Liver (tissue), 9 donors: ENCODE data around the gene REG3A. TPM values are rescaled to one million over a fixed set of nuclear protein-coding genes. Genes with fewer than 3 reads are reported as not detected.

Experiments
- DNase-seq: peaks from one replicate; pipeline ENCODE4 v3.0.0-alpha.2; 2017; ENCODE audit warnings: low spot score
- H3K27ac ChIP-seq, 2 donors: one replicate each; pipeline ENCODE4 v1.7.0; 2013; ENCODE audit warnings: inconsistent platforms in 2 of 2, low read length in 2 of 2, control low read depth in 1 of 2, low read depth in 1 of 2, mild to moderate bottlenecking in 1 of 2
- H3K27me3 ChIP-seq, 4 donors: one replicate each; pipeline versions ENCODE4 v1.6.1 to v1.7.0; 2013; ENCODE audit warnings: low read length in 3 of 4, inconsistent platforms in 1 of 4, mild to moderate bottlenecking in 1 of 4, moderate library complexity in 1 of 4; ENCODE audit not compliant: control insufficient read depth in 4 of 4, insufficient read depth in 4 of 4
- H3K36me3 ChIP-seq, 4 donors: one replicate each; pipeline versions ENCODE4 v1.6.1 to v1.7.0; 2013; ENCODE audit warnings: low read length in 3 of 4, mild to moderate bottlenecking in 3 of 4, low read depth in 1 of 4, moderate library complexity in 1 of 4; ENCODE audit not compliant: control insufficient read depth in 4 of 4, insufficient read depth in 3 of 4
- H3K4me1 ChIP-seq, 4 donors: one replicate each; pipeline versions ENCODE4 v1.6.1 to v1.7.0; 2013; ENCODE audit warnings: low read length in 3 of 4, mild to moderate bottlenecking in 3 of 4, moderate library complexity in 1 of 4; ENCODE audit not compliant: control insufficient read depth in 4 of 4, insufficient read depth in 4 of 4
- H3K4me3 ChIP-seq, 3 donors: one replicate each; pipeline versions ENCODE4 v1.6.1 to v1.7.0; 2013; ENCODE audit warnings: low read length in 3 of 3, control low read depth in 1 of 3, low read depth in 1 of 3, mild to moderate bottlenecking in 1 of 3
- H3K9ac ChIP-seq, 2 donors: one replicate each; pipeline ENCODE4 v1.7.0; 2013; ENCODE audit warnings: low read length in 2 of 2, mild to moderate bottlenecking in 2 of 2, moderate library complexity in 2 of 2, control low read depth in 1 of 2, low read depth in 1 of 2
- H3K9me3 ChIP-seq, 4 donors: one replicate each; pipeline versions ENCODE4 v1.6.1 to v1.7.0; 2013; ENCODE audit warnings: low read length in 3 of 4; ENCODE audit not compliant: control insufficient read depth in 4 of 4
- EGR1 ChIP-seq, 2 donors: IDR thresholded peaks; 2 replicates each; pipeline ENCODE4 v1.6.1; 2016 to 2018; ENCODE audit warnings: antibody characterized with exemption in 2 of 2, low read depth in 2 of 2
- FOXA1 ChIP-seq: IDR thresholded peaks from 2 replicates; pipeline ENCODE4 v1.6.1; 2016; ENCODE audit warnings: antibody characterized with exemption
- FOXA2 ChIP-seq: IDR thresholded peaks from 2 replicates; pipeline ENCODE4 v1.6.1; 2016; ENCODE audit warnings: antibody characterized with exemption
- GABPA ChIP-seq, 2 donors: IDR thresholded peaks in 1 of 2; conservative IDR thresholded peaks in 1 of 2; 2 replicates each; pipeline ENCODE4 v1.6.1; 2016; ENCODE audit warnings: antibody characterized with exemption in 2 of 2, mild to moderate bottlenecking in 1 of 2, moderate library complexity in 1 of 2
- HNF4A ChIP-seq, 2 donors: conservative IDR thresholded peaks; 2 replicates each; pipeline ENCODE4 v1.6.1; 2016; ENCODE audit warnings: antibody characterized with exemption in 2 of 2, mild to moderate bottlenecking in 2 of 2
- HNF4G ChIP-seq: IDR thresholded peaks from 2 replicates; pipeline ENCODE4 v1.6.1; 2016; ENCODE audit warnings: antibody characterized with exemption
- JUND ChIP-seq, 2 donors: IDR thresholded peaks; 2 replicates each; pipeline ENCODE4 v1.6.1; 2016; ENCODE audit warnings: antibody characterized with exemption in 2 of 2
- NR2F2 ChIP-seq: IDR thresholded peaks from 2 replicates; pipeline ENCODE4 v1.6.1; 2016; ENCODE audit warnings: antibody characterized with exemption
- RAD21 ChIP-seq, 2 donors: IDR thresholded peaks; 2 replicates each; pipeline ENCODE4 v1.6.1; 2016; ENCODE audit warnings: antibody characterized with exemption in 2 of 2, mild to moderate bottlenecking in 2 of 2
- RXRA ChIP-seq, 2 donors: IDR thresholded peaks; 2 replicates each; pipeline ENCODE4 v1.6.1; 2017 to 2018; ENCODE audit warnings: antibody characterized with exemption in 2 of 2, mild to moderate bottlenecking in 1 of 2
- SP1 ChIP-seq: IDR thresholded peaks from 2 replicates; pipeline ENCODE4 v1.6.1; 2018; ENCODE audit warnings: antibody characterized with exemption, mild to moderate bottlenecking
- TAF1 ChIP-seq: conservative IDR thresholded peaks from 2 replicates; pipeline ENCODE4 v1.6.1; 2016; ENCODE audit warnings: antibody characterized with exemption, mild to moderate bottlenecking
- YY1 ChIP-seq: IDR thresholded peaks from 2 replicates; pipeline ENCODE4 v1.6.1; 2016; ENCODE audit warnings: antibody characterized with exemption, mild to moderate bottlenecking
- WGBS: extraction: QIAGEN DNeasy Blood & Tissue Kit; methylation state at CpG from one replicate; pipeline ENCODE4 v1.1.7; 2013; 5-methylcytosine and 5-hydroxymethylcytosine counted together
- polyA plus RNA-seq, 2 donors: library from polyadenylated mRNA; stranded (reverse) in 1 of 2; unstranded in 1 of 2; fragments of 200-250 nt in 1 of 2; fragments of >200 nt in 1 of 2; fragmentation: Nextera tagmentation in 1 of 2; extraction: Ambion mirVana in 1 of 2; gene quantifications; one replicate each; pipeline versions ENCODE4 v1.2.1 to v1.2.3, GENCODE V29; 2013 to 2015
- total RNA-seq, 2 donors: library from RNA; depleted of rRNA; stranded (reverse); fragments of >200 nt; gene quantifications; one replicate each; pipeline ENCODE4 v1.2.3, GENCODE V29; 2014
- TF ChIP-seq, protein P1 (sequence below): IDR thresholded peaks from 2 replicates; pipeline ENCODE4 v1.6.1; 2016; ENCODE audit warnings: antibody characterized with exemption
- TF ChIP-seq, protein P2 (sequence below): IDR thresholded peaks from 2 replicates; pipeline ENCODE4 v1.6.1; 2016; ENCODE audit warnings: antibody characterized with exemption
- TF ChIP-seq, protein P3 (sequence below): IDR thresholded peaks from 2 replicates; pipeline ENCODE4 v1.6.1; 2016; ENCODE audit warnings: antibody characterized with exemption, mild to moderate bottlenecking
- TF ChIP-seq, protein P4 (sequence below): IDR thresholded peaks from 2 replicates; pipeline ENCODE4 v1.6.1; 2016; ENCODE audit warnings: antibody characterized with exemption
- donor health status: healthy.
- donor health status: healthy.
- donor health status: healthy.
- donor health status: healthy.
- donor health status: healthy.

Gene REG3A
- total and polyA plus RNA-seq, 4 donors, result 0.15 TPM; not detected in 3

DNA sequence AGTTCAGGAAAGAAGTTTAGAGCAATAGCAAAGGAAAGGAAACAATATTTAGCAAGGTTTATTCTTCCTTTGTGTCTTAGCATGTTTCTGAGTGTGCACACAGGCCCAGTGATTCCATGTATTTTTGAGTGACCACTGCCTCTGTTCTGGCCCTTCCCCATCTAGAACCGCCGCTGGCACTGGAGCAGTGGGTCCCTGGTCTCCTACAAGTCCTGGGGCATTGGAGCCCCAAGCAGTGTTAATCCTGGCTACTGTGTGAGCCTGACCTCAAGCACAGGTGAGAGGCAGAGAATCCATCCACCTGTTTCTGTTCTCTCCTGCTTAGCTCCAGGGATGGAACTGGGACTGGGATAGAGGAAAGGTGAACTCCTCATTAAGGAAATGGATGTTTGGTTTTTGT, 36.9 kb downstream of the REG3A start:
- Histone ChIP-seq H3K27me3 (peaks cover 0 to 8% (median 0%) of the 10 kb centered on the region in 4 donors), H3K4me3 (no peak overlapping the region), H3K27ac (no peak overlapping the region), H3K4me1 (no peaks in the 10 kb centered on the region), H3K9ac (no peak overlapping the region), H3K9me3 (peaks cover 0 to 3% (median 0%) of the 10 kb centered on the region in 4 donors), H3K36me3 (no peaks in the 10 kb centered on the region)
- no peak for DNase-seq
- TF ChIP-seq NR2F2, result no peak
- TF ChIP-seq GABPA (IDR thresholded peaks at IDR 0.05 in 1 of 2, conservative IDR thresholded peaks at IDR 0.05 in 1 of 2), result no peak
- TF ChIP-seq, protein P1, sequence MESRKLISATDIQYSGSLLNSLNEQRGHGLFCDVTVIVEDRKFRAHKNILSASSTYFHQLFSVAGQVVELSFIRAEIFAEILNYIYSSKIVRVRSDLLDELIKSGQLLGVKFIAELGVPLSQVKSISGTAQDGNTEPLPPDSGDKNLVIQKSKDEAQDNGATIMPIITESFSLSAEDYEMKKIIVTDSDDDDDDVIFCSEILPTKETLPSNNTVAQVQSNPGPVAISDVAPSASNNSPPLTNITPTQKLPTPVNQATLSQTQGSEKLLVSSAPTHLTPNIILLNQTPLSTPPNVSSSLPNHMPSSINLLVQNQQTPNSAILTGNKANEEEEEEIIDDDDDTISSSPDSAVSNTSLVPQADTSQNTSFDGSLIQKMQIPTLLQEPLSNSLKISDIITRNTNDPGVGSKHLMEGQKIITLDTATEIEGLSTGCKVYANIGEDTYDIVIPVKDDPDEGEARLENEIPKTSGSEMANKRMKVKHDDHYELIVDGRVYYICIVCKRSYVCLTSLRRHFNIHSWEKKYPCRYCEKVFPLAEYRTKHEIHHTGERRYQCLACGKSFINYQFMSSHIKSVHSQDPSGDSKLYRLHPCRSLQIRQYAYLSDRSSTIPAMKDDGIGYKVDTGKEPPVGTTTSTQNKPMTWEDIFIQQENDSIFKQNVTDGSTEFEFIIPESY, result no peak
- TF ChIP-seq HNF4A (conservative IDR thresholded peaks at IDR 0.05), result no peak
- TF ChIP-seq, protein P2, sequence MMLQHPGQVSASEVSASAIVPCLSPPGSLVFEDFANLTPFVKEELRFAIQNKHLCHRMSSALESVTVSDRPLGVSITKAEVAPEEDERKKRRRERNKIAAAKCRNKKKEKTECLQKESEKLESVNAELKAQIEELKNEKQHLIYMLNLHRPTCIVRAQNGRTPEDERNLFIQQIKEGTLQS, result no peak
- TF ChIP-seq FOXA1, result no peak
- no peak for TF ChIP-seq TAF1
- no peak for TF ChIP-seq JUND (IDR thresholded peaks at IDR 0.05)
- TF ChIP-seq, protein P3, sequence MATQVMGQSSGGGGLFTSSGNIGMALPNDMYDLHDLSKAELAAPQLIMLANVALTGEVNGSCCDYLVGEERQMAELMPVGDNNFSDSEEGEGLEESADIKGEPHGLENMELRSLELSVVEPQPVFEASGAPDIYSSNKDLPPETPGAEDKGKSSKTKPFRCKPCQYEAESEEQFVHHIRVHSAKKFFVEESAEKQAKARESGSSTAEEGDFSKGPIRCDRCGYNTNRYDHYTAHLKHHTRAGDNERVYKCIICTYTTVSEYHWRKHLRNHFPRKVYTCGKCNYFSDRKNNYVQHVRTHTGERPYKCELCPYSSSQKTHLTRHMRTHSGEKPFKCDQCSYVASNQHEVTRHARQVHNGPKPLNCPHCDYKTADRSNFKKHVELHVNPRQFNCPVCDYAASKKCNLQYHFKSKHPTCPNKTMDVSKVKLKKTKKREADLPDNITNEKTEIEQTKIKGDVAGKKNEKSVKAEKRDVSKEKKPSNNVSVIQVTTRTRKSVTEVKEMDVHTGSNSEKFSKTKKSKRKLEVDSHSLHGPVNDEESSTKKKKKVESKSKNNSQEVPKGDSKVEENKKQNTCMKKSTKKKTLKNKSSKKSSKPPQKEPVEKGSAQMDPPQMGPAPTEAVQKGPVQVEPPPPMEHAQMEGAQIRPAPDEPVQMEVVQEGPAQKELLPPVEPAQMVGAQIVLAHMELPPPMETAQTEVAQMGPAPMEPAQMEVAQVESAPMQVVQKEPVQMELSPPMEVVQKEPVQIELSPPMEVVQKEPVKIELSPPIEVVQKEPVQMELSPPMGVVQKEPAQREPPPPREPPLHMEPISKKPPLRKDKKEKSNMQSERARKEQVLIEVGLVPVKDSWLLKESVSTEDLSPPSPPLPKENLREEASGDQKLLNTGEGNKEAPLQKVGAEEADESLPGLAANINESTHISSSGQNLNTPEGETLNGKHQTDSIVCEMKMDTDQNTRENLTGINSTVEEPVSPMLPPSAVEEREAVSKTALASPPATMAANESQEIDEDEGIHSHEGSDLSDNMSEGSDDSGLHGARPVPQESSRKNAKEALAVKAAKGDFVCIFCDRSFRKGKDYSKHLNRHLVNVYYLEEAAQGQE, result no peak
- TF ChIP-seq, protein P4, sequence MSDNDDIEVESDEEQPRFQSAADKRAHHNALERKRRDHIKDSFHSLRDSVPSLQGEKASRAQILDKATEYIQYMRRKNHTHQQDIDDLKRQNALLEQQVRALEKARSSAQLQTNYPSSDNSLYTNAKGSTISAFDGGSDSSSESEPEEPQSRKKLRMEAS, result no peak
- TF ChIP-seq RAD21 (IDR thresholded peaks at IDR 0.05), result no peak
- TF ChIP-seq HNF4G, result no peak
- no peak for TF ChIP-seq RXRA (IDR thresholded peaks at IDR 0.05)
- TF ChIP-seq FOXA2, result no peak
- TF ChIP-seq YY1, result no peak
- 75% methylated on average over 2 of the region's 2 CpGs for WGBS

DNA sequence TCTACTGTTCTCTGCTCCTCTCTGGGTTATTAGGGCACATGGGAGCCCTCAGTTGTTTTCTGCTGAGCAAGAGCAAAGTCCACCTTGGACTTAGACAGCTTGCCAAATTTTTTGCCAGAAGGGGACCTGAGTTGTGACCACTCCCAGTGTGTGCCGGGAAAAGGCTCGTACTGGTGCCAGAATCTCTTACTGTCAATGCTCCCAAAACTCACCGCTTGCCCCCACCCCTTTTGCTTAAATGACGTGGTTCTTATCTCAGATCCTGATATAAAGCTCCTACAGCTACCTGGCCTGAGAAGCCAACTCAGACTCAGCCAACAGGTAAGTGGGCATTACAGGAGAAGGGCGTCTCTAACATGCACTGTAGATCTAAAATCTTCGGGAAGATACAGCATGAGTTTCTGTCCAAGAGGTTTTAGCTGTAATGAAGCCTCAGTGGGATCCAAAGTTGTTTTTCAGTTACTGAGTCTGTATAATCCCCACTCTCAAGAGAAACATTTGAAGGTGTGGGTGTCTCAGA, 39.3 kb downstream of the REG3A start, which contains the start of gene REG1A:
Gene REG1A, plus strand, starts transcription at position 295 of the 520 bp plus-strand sequence. CDS start 374 bp downstream, outside the sequence.
- 58% methylated on average over 6 of the region's 6 CpGs for WGBS
- Histone ChIP-seq H3K9me3 (peaks cover 0 to 3% (median 0%) of the 10 kb centered on the region in 4 donors), H3K36me3 (no peaks in the 10 kb centered on the region), H3K4me1 (no peaks in the 10 kb centered on the region), H3K27me3 (peaks cover 0 to 8% (median 0%) of the 10 kb centered on the region in 4 donors), H3K27ac (no peak within 1 kb of the TSS), H3K4me3 (no peak within 1 kb of the TSS), H3K9ac (no peak within 1 kb of the TSS)
- no peak for DNase-seq
- TF ChIP-seq RXRA (IDR thresholded peaks at IDR 0.05) (no peak), RAD21 (IDR thresholded peaks at IDR 0.05) (no peak), FOXA2 (no peak), TAF1 (no peak), EGR1 (IDR thresholded peaks at IDR 0.05; ENCODE audit: low read depth in 2 of 2) (no peak), SP1 (no peak), NR2F2 (no peak), YY1 (no peak), JUND (IDR thresholded peaks at IDR 0.05) (no peak)
- TF ChIP-seq, protein P1, result no peak
- TF ChIP-seq, protein P4, result no peak
- TF ChIP-seq, protein P2, result no peak
- TF ChIP-seq, protein P3, result no peak
